Thoracic aorta (tissue), 2 donors: ENCODE measurements around the gene CALML5. TPM values are rescaled to one million over a fixed set of nuclear protein-coding genes. Genes with fewer than 3 reads are reported as not detected.

Experiments
- ATAC-seq: fragments of 150-250 bp; one replicate; pipeline ENCODE4 v1.8.0; 2017; ENCODE audit warnings: low read depth; ENCODE audit not compliant: insufficient number of reproducible peaks, low FRiP score
- DNase-seq: peaks from one replicate; pipeline ENCODE4 v3.0.0-alpha.2; 2020; ENCODE audit warnings: low spot score
- H3K27ac ChIP-seq, 2 donors: fragments of 200-600 bp; sonication (generic); 1 replicate in 1 of 2; 2 replicates in 1 of 2; pipeline ENCODE4 v1.5.1; 2016; ENCODE audit warnings: mild to moderate bottlenecking in 2 of 2, moderate library complexity in 2 of 2
- H3K27me3 ChIP-seq: fragments of 200-600 bp; sonication (generic); replicated peaks from 2 replicates; pipeline ENCODE4 v1.6.0; 2016; ENCODE audit warnings: mild to moderate bottlenecking; ENCODE audit not compliant: insufficient read depth
- H3K36me3 ChIP-seq: fragments of 200-600 bp; sonication (generic); one replicate; pipeline ENCODE4 v1.5.1; 2016
- H3K4me1 ChIP-seq, 2 donors: fragments of 200-600 bp; sonication (generic); 1 replicate in 1 of 2; 2 replicates in 1 of 2; pipeline versions ENCODE4 v1.5.1 to v1.6.0; 2016; ENCODE audit warnings: low read depth in 2 of 2, mild to moderate bottlenecking in 1 of 2; ENCODE audit not compliant: control insufficient read depth in 1 of 2
- H3K4me3 ChIP-seq: fragments of 200-600 bp; sonication (generic); 2 replicates; pipeline ENCODE4 v1.5.1; 2016; ENCODE audit warnings: mild to moderate bottlenecking
- H3K9me3 ChIP-seq: fragments of 200-600 bp; sonication (generic); 2 replicates; pipeline ENCODE4 v1.5.1; 2016
- total RNA-seq, 2 donors: library from RNA; depleted of rRNA; stranded (reverse); fragments of >200 nt; gene quantifications; one replicate each; pipeline versions ENCODE4 v1.1.0 to v1.2.3, GENCODE V29; 2016
- TF ChIP-seq, protein P1 (sequence below): fragments of 200-600 bp; sonication (generic); IDR thresholded peaks from one replicate; pipeline ENCODE4 v1.5.1; 2019; ENCODE audit warnings: antibody characterized with exemption

The CALML5 gene
- total RNA-seq, 2 donors from 2014 or later, result 3.7 TPM; not detected in 1

- H3K9me3 ChIP-seq, result no peaks in the 10 kb centered on the region
- peaks cover 12 to 32% of the 10 kb centered on the region in 2 donors for H3K4me1 ChIP-seq
- TF ChIP-seq, protein P1, sequence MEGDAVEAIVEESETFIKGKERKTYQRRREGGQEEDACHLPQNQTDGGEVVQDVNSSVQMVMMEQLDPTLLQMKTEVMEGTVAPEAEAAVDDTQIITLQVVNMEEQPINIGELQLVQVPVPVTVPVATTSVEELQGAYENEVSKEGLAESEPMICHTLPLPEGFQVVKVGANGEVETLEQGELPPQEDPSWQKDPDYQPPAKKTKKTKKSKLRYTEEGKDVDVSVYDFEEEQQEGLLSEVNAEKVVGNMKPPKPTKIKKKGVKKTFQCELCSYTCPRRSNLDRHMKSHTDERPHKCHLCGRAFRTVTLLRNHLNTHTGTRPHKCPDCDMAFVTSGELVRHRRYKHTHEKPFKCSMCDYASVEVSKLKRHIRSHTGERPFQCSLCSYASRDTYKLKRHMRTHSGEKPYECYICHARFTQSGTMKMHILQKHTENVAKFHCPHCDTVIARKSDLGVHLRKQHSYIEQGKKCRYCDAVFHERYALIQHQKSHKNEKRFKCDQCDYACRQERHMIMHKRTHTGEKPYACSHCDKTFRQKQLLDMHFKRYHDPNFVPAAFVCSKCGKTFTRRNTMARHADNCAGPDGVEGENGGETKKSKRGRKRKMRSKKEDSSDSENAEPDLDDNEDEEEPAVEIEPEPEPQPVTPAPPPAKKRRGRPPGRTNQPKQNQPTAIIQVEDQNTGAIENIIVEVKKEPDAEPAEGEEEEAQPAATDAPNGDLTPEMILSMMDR, result no peak
- no peaks in the 10 kb centered on the region for H3K27me3 ChIP-seq
- H3K36me3 ChIP-seq, result no peaks in the 10 kb centered on the region
- ATAC-seq, result no peak
- no peak overlapping the region for H3K27ac ChIP-seq
- no peak overlapping the region for H3K4me3 ChIP-seq
- no peak for DNase-seq
Measured at GRCh38 chr10:5469353-5470061, 29.9 kb downstream of the CALML5 start.

DNA sequence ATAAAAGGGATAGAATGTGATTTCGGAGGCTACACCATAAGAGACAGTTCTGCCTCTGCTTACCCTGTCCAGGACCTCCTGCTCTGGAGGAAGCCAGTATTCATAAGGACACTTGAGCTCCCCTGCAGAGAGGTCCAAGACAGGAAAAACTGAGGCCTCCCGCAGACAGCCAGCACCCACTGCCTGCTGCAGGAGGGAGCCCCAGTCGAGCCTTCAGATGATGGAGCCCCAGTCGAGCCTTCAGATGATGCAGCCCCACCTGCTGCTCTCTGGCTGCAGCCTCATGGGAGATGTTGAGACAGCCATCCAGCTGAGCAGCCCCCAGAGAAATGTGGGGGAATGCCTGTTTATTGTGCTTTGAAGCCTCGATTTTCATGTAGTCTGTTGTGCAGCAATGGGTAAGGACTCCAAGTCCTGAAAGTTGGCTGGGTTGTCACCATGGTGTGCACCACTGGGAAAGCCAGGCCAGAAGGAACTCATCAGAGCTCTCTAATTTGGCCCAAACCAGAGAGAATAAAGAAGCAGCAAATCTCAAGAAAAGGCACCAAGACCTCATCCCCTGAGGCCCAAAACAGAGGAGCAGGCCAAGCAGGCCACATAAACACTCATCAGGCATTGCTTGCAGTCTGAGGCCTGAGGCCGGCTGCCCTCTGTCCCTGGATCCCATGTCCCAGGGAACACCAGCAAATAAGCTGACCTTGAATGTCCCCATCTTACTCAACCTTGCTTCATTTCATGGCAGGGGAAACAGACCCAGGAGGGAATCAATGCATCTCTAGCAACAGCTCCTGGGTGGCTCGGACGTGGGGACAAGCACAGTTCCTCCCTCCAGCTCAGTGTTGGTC is 30.9 kb downstream of the CALML5 start:
- Histone ChIP-seq H3K36me3 (no peaks in the 10 kb centered on the region), H3K27ac (peak overlapping the region in 1 of 2 donors; percentile 66)
- DNase-seq, result no peak

DNA sequence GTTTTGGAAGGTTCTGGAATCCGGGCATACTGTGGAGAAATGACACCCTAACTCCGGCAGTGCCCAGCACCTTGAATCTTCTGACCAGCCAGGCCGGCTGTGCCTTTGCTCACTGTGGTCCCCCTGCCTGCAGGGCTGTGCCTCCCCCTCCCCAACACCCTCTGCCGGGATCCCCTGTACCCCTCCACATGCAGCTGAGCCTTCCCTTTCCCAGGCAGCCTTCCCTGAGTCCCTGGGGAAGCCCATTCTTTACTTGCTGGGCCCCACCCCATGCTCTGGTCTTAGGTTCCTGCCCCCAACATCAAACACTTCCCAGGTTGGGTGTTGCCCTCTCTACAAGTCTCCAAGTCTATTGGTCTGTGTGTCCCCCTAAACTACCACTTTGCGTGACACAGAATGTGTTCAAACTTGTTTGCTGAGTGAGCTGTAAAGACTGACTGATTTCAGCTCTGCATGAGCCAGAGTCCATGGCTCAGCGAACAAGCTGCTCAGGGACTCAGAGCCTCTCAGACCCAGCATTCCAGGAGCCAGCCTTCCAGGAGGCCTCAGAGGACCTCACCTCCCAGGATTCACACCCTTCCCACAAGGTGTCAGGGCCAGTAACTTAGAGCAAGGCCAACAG is 31.6 kb downstream of the CALML5 start:
- H3K4me1 ChIP-seq, result peaks cover 12 to 32% of the 10 kb centered on the region in 2 donors
- no peaks in the 10 kb centered on the region for H3K27me3 ChIP-seq
- no peaks in the 10 kb centered on the region for H3K36me3 ChIP-seq
- TF ChIP-seq, protein P1, result no peak
- peak overlapping the region; percentile 66 to 74 for H3K27ac ChIP-seq
- DNase-seq (no peak), ATAC-seq (no peak)
- no peak overlapping the region for H3K4me3 ChIP-seq
- H3K9me3 ChIP-seq, result no peaks in the 10 kb centered on the region

More for the DNA sequence above, 30.9 kb downstream of the CALML5 start:
- no peaks in the 10 kb centered on the region for H3K27me3 ChIP-seq
- no peak for ATAC-seq
- peaks cover 12 to 32% of the 10 kb centered on the region in 2 donors for H3K4me1 ChIP-seq
- no peaks in the 10 kb centered on the region for H3K9me3 ChIP-seq
- no peak overlapping the region for H3K4me3 ChIP-seq
- TF ChIP-seq, protein P1, result no peak

DNA sequence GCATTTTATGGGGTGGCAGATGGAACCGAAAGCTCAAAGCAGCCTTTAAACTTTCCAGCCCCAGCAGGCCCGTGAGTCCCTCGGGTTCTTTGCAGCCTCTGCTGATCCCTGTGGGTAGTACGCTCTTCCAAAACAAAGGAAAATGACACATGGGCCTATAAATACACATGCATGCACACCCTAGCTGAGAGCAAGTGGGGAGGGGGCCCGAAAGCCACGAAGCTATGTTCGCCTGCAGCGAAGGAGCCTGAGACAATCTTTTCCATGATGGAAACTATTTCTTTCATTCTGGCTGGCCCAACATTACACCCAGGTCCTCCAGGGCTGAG is 32.2 kb downstream of the CALML5 start:
- H3K9me3 ChIP-seq, result no peaks in the 10 kb centered on the region
- peak overlapping the region; percentile 10 for H3K4me3 ChIP-seq
- peak overlapping the region; percentile 66 to 74 for H3K27ac ChIP-seq
- peaks cover 12 to 34% of the 10 kb centered on the region in 2 donors for H3K4me1 ChIP-seq
- DNase-seq (no peak), ATAC-seq (no peak)
- no peaks in the 10 kb centered on the region for H3K27me3 ChIP-seq
- H3K36me3 ChIP-seq, result no peaks in the 10 kb centered on the region
- TF ChIP-seq, protein P1, result no peak
